Aorta (tissue), 5 donors: Measurements from ENCODE around the gene SNIP1. TPM values are rescaled to one million over a fixed set of nuclear protein-coding genes. Genes with fewer than 3 reads are reported as not detected.
"Not testable (repeated sequence)": the region's sequence is repeated elsewhere in the genome, so short reads cannot be mapped to it uniquely, and the experiment has no call there.

Experiments used
- ATAC-seq: fragments of 200-7000 bp; cut with Tn5 transposase; one replicate; pipeline ENCODE4 v1.9.1; 2022; ENCODE audit warnings: moderate library complexity; ENCODE audit not compliant: low FRiP score
- DNase-seq, 2 donors: peaks; one replicate each; pipeline ENCODE4 v3.0.0-alpha.2; 2020
- H3K27ac ChIP-seq, 2 donors: one replicate each; pipeline ENCODE4 v1.5.1; 2013; ENCODE audit warnings: low read length in 2 of 2, mild to moderate bottlenecking in 2 of 2, moderate library complexity in 2 of 2, control low read depth in 1 of 2, inconsistent platforms in 1 of 2, low read depth in 1 of 2
- H3K27me3 ChIP-seq, 2 donors: one replicate each; pipeline ENCODE4 v1.6.1; 2013; ENCODE audit warnings: control low read depth in 1 of 2, low read length in 1 of 2, mild to moderate bottlenecking in 1 of 2, moderate library complexity in 1 of 2; ENCODE audit not compliant: insufficient read depth in 2 of 2, control insufficient read depth in 1 of 2
- H3K36me3 ChIP-seq, 2 donors: one replicate each; pipeline ENCODE4 v1.6.1; 2013; ENCODE audit warnings: control low read depth in 1 of 2, low read length in 1 of 2, mild to moderate bottlenecking in 1 of 2; ENCODE audit not compliant: insufficient read depth in 2 of 2, control insufficient read depth in 1 of 2
- H3K4me1 ChIP-seq, 2 donors: one replicate each; pipeline ENCODE4 v1.6.1; 2013; ENCODE audit warnings: low read length in 2 of 2, control low read depth in 1 of 2, mild to moderate bottlenecking in 1 of 2, moderate library complexity in 1 of 2; ENCODE audit not compliant: insufficient read depth in 2 of 2, control insufficient read depth in 1 of 2
- H3K4me3 ChIP-seq, 2 donors: one replicate each; pipeline ENCODE4 v1.5.1; 2013; ENCODE audit warnings: low read length in 2 of 2, control low read depth in 1 of 2, mild to moderate bottlenecking in 1 of 2
- H3K9me3 ChIP-seq: one replicate; pipeline ENCODE4 v1.6.1; 2013; ENCODE audit warnings: mild to moderate bottlenecking, low read length; ENCODE audit not compliant: control insufficient read depth
- WGBS, 2 donors: extraction: QIAGEN DNeasy Blood & Tissue Kit; methylation state at CpG; one replicate each; pipeline ENCODE4 v1.1.7; 2013; 5-methylcytosine and 5-hydroxymethylcytosine counted together
- intact Hi-C, 2 donors: fragments of 100-400 bp; cut with DNase I; formaldehyde crosslinking; loops; one replicate each; pipeline versions ENCODE4 v1.14.2 to v1.15.0; 2022
- polyA plus RNA-seq, 2 donors: library from polyadenylated mRNA; stranded (reverse); fragments of 200-250 nt; gene quantifications; one replicate each; pipeline ENCODE4 v1.2.3, GENCODE V29; 2013
- total RNA-seq, 2 donors: library from RNA; stranded (reverse); fragmentation: NEBNext Ultra II Directional; extraction: Animal tissue kit (Norgen Biotek cat#: 25700); gene quantifications; one replicate each; pipeline ENCODE4 v1.2.1, GENCODE V29; 2021
- donor health status: healthy with polysubstance abuse.
- donor health status: Bipolar disorder and iron deficiency.
- donor health status: DM: no; HTN: no; CAD: no.
- donor health status: DM: no; HTN: no; CAD: no.
- donor health status: DM: yes; HTN: yes; CAD: no.

The SNIP1 gene
- total and polyA plus RNA-seq, 4 donors, result 4.8 to 20.3 (median 11.0) TPM

DNA sequence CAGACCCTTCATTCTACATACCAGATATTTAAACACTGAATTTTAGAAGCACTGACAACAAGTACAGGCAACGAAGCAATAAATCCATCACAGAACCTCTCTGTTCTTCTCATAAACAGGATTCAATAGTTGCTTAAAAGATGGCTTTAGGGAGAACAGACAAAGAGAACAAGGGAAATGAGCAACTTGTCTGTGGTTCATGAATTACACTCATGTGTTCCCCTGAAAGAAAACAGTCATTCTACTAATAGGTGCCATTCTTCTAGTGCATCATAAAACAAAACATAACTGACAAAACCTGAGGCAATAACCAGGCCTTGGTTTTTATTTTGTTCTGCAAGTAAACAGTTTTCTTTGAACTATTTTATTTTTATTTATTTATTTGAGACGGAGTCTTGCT lies 34.8 kb upstream of the SNIP1 start:
- intact Hi-C loops, result no loop called here
- DNase-seq, result no peak
- Histone ChIP-seq H3K36me3 (peaks cover 6 to 17% of the 10 kb centered on the region in 2 donors), H3K4me3 (no peak overlapping the region), H3K9me3 (no peaks in the 10 kb centered on the region), H3K27ac (no peak overlapping the region), H3K4me1 (no peaks in the 10 kb centered on the region), H3K27me3 (no peaks in the 10 kb centered on the region)
- WGBS, 2 donors, result 92 to 95% methylated on average over 2 of the region's 2 CpGs
- no peak for ATAC-seq

DNA sequence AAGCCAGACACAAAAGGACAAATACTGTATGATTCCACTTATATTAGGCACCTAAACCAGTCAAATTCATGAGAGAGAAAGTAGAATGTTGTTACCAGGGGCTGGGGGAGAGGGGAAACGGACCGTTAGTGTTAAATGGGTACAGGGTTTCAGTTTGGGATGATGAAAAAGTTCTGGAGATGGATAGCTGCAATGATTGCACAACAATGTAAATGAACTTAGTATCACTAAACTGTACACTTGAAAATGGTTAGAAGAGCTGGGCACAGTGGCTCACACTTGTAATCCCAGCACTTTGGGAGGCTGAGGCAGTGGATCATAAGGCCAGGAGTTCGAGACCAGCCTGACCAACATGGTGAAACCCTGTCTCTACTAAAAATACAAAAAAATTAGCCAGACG lies 30.5 kb upstream of the SNIP1 start:
- DNase-seq, ATAC-seq, H3K9me3 ChIP-seq, H3K27me3 ChIP-seq, H3K4me1 ChIP-seq, H3K27ac ChIP-seq, intact Hi-C loops, H3K4me3 ChIP-seq: not testable (repeated sequence)
- WGBS, 2 donors, result 89 to 94% methylated on average over 4 of the region's 4 CpGs
- H3K36me3 ChIP-seq, result peaks cover 10 to 12% of the 10 kb centered on the region in 2 donors

DNA sequence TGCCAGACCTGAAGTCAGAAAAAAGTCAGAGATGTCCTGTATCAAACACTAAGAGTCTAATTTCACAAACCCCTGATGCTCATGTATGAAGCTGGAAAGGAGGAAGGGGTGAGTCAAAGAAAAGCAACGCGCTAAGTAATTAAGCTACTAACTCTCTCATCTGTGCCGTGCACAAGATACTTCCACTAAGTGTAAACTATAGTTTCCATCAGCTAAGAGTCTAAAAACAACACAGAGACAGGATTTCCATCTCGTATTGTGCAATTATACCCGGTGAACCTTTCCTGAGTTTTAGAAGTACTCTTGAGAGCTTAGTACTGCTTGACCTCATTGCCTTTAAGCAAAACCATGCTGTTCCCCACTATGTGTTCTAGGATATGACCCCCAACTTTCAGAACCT lies 21.6 kb upstream of the SNIP1 start:
- no peak for DNase-seq
- Histone ChIP-seq H3K4me1 (no peaks in the 10 kb centered on the region), H3K27ac (no peak overlapping the region), H3K36me3 (peaks cover 0 to 10% of the 10 kb centered on the region in 2 donors), H3K4me3 (no peak overlapping the region), H3K27me3 (no peaks in the 10 kb centered on the region), H3K9me3 (no peaks in the 10 kb centered on the region)
- no peak for ATAC-seq
- WGBS, 2 donors, result 94 to 95% methylated on average over 5 of the region's 5 CpGs
- intact Hi-C loops, result no loop called here

DNA sequence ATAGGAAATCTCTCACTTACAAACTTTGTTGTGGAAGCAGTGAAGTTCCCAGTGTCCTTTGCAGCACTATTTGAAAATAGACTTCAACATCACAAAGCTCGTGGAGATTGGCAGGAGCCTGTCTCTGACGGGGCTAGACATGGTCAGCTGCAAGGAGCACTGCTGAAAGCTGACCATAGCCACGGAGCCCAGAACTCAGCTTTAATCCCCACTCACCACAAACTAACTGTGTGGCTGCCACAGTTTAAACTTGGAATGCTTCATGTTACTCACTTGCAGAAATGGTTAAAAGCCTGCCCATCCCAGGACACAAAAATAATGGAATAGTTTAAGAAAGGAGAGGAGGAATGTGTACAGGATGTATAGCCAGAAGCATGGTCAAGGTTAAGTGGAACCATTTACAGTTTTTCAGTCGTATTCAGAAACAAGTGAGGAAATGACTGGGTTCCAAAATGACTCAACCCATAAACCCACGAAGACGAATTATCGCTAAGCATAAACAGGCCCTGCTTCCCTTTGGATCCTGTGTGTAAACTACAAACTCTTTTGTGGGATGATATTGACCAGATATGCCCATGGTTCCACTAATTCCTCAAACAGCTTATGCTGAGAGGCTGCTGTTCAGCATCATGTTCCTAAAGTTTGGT lies 20.9 kb upstream of the SNIP1 start:
- Histone ChIP-seq H3K27ac (no peak overlapping the region), H3K9me3 (no peaks in the 10 kb centered on the region), H3K4me3 (no peak overlapping the region), H3K36me3 (peaks cover 0 to 10% of the 10 kb centered on the region in 2 donors), H3K4me1 (no peaks in the 10 kb centered on the region), H3K27me3 (no peaks in the 10 kb centered on the region)
- WGBS, 2 donors, result 82 to 84% methylated on average over 7 of the region's 7 CpGs
- DNase-seq, result no peak
- ATAC-seq, result no peak
- intact Hi-C loops, result no loop called here

DNA sequence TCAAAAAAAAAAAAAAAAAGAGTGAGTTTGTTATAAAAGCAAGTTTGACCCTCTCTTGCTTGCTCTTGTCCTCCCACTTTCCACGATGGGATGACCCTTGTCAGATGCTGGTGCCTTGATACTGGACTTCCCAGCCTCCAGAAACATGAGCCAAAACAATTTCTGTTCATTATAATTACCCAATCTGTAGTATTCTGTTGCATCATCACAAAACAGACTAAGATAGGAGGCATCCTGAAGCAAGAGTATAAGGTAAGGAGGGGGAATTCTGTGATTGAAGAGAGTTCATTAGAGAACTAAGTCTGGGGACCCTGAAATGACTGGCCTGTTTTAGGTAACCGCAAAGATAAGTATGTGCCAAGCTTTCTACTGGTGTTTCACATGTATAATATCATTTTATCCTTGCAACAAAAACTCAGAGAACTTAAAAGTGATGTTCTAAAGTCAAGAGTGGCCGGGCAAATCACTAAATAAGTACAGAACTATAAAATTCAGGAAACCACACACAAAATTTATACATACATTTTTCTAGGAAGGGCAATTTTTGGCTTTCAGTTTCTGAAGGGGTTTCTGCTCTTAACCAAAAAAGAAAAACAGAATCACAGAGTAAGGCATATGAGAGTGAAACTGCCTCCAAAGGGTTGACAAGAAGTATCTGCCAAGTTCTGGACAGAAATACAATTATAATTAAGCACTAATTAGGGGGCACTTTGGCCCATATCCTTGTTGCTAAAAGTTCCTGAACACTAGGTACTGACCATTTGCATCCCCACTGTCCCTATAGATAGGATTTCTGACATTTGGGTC lies 16.6 kb upstream of the SNIP1 start:
- no peak overlapping the region for H3K4me3 ChIP-seq
- H3K27ac ChIP-seq, result no peak overlapping the region
- ATAC-seq (no peak), DNase-seq (no peak)
- 93 to 95% methylated on average over 3 of the region's 3 CpGs for WGBS, 2 donors
- H3K9me3 ChIP-seq, result no peaks in the 10 kb centered on the region
- H3K36me3 ChIP-seq, result peaks cover 0 to 21% of the 10 kb centered on the region in 2 donors
- intact Hi-C loops, result no loop called here
- H3K27me3 ChIP-seq, result no peaks in the 10 kb centered on the region
- H3K4me1 ChIP-seq, result no peaks in the 10 kb centered on the region

DNA sequence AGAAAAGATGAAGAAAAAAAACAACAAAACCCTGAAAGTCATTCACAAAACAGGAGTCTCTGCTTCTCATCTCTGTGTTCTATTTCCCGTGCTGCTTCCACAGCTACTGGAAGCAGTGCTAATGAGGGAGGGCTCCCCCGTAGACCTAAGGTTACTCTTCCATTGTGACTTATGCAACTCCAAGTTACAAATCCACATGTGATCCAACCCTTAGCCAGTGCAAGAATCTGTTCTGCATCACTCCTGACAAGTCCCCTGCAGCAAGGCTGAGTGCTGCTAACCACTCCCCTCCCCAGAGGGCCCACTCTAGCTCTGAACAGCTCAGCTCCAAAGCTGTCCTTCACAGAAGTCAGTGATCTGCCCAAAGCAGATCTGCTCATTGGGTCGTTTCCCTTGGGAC lies 12.9 kb upstream of the SNIP1 start:
- H3K36me3 ChIP-seq, result peaks cover 0 to 15% of the 10 kb centered on the region in 2 donors
- no peak overlapping the region for H3K27ac ChIP-seq
- H3K4me1 ChIP-seq, result no peaks in the 10 kb centered on the region
- intact Hi-C loops, result no loop called here
- no peak for DNase-seq
- no peak for ATAC-seq
- H3K4me3 ChIP-seq, result no peak overlapping the region
- no peaks in the 10 kb centered on the region for H3K27me3 ChIP-seq
- H3K9me3 ChIP-seq, result no peaks in the 10 kb centered on the region
- 73 to 86% methylated on average over 3 of the region's 3 CpGs for WGBS, 2 donors

DNA sequence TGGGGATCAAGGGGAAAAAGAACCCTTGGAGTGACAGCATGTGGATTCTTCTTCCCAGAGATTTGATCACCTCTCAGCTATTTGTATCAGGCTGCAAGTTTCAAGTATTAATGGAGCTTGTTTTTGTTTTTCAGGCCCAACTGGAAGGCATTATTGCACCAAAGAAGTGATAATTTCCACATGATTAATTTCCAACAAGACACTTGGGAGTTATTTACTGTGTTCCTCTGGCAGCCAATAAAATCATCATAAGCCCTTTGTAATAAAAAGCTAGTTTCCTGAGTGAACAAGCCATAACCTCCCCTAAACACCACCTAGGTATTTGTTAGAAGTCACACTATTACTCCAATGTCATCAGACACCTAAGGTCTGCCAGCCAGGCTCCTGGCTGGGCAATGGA lies 10.8 kb upstream of the SNIP1 start:
- DNase-seq, result no peak
- H3K27ac ChIP-seq, result no peak overlapping the region
- H3K27me3 ChIP-seq, result no peaks in the 10 kb centered on the region
- intact Hi-C loops, result no loop called here
- no peaks in the 10 kb centered on the region for H3K4me1 ChIP-seq
- no peak overlapping the region for H3K4me3 ChIP-seq
- H3K9me3 ChIP-seq, result no peaks in the 10 kb centered on the region
- H3K36me3 ChIP-seq, result peaks cover 0 to 12% of the 10 kb centered on the region in 2 donors
- ATAC-seq, result no peak

DNA sequence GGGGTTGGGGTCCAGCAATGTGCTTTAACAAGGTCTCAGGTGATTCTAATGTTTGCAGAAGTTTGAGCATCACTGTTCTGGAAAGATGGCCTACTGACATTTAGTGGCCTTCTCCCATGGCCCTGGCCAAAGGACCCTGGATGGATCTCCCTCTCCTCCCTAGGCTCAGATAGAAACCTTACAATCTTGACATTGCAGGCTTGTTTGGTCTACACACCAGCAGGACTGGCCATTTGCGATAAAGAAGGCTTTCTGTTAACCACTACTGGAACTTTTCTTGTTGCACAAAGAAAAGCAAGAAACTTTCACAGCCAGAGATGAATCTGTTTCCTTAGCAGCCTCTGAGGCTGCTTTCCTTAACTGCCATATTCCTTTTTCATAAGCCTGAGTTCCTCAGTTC lies 8.9 kb upstream of the SNIP1 start:
- Histone ChIP-seq H3K27ac (no peak overlapping the region), H3K4me1 (no peaks in the 10 kb centered on the region), H3K36me3 (peaks cover 0 to 8% of the 10 kb centered on the region in 2 donors), H3K9me3 (no peaks in the 10 kb centered on the region), H3K4me3 (no peak overlapping the region), H3K27me3 (no peaks in the 10 kb centered on the region)
- DNase-seq (no peak), ATAC-seq (no peak)
- intact Hi-C loops, result no loop called here
- 85 to 100% methylated on average over 1 of the region's 1 CpG for WGBS, 2 donors
